HuH-7.5 (cell line): ENCODE measurements around the gene PRR15L.

Source experiments
- DNase-seq: peaks from one replicate; pipeline ENCODE4 v3.0.0; 2011; ENCODE audit warnings: low spot score

PRR15L gene

DNA sequence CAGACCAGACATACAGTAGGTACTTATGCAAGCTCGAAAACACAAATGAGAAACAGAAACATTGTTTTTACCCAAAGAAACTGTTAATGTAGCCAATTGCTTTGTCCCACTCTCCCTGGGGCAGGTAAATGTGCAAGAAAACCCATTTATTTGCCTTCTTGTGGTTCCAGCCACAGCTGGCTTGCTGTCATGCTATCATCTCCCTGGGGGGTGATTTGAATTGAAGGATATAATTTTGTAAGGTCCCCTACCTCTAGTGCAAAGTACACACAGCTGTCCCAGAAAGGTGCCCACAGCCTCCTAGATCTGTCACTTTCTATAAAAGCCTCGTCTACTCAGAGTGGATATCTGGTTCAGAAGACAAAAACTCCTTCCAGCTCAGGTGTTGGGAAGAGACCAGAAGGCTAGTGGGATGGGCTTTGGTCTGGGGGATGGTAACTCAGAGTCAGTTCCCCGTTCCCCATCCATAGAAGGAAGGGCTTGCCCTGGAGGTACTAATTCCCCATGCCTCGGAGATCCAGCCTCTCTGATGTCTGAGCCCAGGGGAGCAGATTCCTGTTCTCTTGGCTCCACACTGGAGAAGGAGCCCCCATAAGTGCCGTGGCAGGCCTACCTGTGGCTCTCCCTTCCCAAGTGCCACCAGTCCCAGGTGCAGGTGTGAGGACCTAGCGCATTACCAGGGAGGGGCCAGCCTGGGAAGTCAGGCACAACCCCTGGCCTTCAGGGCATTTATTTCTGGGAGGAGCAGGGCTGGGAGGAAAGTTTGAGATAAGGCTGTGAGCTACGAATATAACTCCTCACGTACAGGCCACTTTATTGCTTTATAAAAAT, 2.4 kb upstream of the PRR15L start:
- no peak for DNase-seq

DNA sequence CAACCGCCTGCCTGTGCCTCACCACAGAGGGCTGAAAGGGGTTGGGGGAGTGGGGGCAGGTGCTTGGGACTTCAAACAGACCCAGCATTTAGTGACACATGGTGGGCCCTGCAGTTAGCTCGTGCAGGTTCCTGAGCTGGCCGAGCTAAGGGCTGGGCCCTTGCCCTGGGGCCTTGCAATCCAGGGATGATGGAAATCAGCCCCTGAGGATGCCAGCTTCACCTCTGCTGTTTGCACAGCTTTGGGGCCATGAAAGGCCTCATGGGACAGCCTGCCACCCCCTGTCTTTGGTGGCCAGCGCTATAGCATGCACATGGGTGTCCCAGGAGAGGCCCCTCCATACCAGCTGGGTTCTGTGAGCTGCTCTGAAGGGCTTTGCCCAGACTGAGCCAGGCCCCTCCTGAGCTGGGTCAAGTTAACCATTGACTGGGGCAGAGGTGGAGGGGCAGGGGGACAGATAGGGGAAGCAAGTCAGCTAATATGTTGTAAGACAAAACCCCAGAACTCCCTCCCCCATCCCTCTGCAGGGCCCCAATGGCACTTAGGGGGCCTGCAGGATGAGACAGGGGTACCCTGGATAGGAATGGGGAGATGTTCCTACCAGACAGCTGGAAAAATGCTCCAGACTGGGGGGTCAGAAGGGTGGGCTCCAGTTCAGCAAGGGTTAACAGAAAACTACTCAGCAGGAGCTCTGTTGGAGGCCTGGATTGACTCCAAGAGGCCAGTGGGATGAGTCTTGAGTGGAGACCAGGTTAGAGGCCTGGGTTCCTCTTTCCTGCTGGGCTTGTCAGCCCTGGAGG, 692 bp downstream of the PRR15L start:
- DNase-seq, result no peak

DNA sequence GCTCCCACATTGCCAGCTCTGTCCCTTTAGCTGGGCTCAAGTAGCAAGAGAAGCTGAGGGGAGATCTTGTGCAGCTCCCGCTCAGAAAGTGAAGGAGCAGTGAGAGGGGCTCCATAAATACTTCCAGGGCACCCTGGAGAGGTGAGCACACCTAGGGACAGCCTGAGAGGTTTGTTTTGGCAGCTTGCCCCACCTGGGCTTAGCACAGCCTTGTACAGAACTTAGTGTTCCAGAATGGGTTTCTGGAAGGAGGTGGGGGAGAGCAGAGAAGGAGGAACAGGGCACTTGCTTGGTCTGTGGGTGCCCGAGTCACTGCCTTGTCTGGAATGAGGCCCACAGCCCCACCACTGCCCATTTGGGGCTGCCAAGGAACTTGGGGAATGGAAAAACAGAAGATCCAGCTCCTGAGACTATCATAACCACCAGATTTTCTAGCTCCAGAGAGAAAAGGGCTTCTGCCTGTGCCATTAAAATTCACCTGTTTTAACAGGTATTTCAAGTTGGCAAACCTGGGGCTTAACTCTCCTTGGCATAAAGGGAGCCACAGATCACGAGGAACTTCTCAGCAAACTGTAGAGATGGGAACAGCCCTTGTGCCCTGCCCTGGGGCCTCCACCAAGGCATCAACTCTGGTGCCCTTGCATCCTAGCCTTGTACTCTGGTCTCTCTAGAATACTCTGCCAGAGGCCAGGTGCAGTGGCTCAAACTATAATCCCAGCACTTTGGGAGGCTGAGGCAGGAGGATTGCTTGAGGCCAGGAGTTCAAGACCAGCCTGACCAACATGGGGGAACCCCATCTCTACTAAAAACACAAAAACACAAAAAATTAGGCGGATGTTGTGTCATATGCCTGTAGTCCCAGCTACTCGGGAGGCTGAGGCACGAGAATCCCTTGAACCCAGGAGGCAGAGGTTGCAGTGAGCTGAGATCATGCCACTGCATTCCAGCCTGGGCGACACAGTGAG, 1.9 kb downstream of the PRR15L start:
- no peak for DNase-seq

DNA sequence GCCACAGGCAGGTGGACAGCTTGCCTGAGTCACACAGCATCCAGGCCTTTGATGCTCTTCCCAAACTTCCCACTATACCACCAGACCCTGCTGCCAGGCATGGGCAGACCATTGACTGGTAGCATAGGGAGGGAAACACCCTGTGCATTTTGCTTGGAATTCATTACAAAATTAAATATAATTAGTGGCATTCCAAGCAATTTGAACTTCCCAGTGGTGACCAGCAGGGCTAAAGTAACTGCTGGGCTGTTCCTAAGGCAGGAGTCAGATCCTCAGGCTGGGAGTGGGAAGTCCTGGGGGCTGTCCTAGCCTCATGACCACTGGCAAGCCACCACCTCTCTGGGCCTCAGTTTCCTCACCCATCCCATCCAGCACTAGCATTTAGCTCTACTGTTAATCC, 3.8 kb downstream of the PRR15L start:
- DNase-seq, result no peak

DNA sequence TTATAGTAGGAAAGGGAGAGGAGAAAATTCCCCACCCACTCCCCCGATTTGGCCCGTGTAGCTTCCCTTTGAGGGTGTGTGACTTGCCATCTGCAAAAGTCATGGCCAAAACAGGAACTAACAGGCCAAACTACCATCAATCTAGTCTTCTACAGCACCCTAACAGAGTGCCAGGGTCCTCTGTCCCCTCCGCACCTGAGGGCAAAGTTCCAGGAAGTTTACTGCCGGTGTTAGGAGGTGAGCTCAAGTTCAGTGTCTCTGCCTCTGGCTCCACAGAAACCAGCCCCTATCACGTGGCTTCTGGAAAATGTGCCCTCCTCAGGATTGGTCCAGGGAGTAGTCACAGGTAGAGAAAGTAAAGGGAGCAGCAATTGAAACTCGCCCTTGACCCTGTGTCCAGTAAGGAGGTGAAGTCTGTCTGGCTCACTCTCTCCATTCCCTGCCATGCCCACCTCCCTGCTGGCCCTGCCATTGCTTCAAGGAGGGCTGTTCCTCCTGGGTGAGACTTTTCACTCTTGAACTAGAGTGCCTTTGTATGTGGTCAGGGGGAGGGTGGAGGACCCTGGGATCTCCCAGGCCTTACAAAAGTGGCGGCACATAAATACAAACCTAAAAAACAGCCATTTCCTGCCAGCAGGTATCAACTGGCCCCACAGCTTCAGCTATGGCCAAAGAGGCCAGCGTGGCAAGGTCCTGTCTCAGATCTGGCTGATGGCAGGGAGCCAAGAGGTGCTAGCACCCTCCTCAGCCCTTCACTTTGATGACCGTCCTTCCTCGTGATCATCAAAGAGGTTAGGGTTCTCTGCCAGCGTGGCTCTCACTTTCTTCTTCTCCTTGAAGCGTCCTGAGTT, 5.3 kb downstream of the PRR15L start:
- DNase-seq, result no peak

DNA sequence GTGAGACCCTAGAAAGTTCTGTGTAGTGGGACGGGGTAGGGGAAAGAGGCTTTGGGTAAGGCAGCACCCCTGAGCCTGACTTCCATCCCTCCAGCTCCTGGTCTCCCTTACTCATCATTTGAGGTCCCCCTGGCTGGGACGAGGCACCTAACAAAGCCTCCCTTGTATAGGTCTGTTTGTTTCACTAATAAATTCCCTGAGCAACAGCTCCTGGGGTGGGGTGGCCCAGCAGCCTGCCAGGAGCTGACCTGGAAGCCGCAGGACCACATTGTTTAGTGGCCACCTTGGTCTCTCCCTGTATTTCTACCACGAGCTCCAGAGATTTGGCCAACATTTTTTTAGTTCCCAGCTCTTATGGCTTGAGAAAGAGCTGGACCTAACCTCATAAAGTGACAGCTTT, 7.2 kb downstream of the PRR15L start:
- no peak for DNase-seq

DNA sequence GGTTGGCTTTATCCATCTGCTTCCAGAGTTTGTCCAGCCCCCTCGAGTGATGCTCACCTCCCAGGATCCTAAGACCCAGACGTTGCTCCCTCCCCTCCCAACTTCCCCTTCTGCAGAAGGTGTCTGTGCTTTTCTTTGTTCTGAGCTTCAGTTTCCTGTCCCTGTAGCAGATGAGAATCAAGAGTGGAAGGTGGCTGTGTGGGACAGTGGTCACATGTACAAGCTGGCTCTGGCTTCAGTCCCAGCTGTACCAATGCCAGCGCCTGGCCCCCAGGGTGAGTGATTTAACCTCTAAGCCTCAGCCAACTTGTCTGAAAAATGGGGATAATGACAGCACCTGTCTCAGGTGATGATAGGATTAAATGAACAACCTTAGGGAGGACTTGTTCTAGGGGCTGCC, 7.7 kb downstream of the PRR15L start:
- DNase-seq, result no peak

DNA sequence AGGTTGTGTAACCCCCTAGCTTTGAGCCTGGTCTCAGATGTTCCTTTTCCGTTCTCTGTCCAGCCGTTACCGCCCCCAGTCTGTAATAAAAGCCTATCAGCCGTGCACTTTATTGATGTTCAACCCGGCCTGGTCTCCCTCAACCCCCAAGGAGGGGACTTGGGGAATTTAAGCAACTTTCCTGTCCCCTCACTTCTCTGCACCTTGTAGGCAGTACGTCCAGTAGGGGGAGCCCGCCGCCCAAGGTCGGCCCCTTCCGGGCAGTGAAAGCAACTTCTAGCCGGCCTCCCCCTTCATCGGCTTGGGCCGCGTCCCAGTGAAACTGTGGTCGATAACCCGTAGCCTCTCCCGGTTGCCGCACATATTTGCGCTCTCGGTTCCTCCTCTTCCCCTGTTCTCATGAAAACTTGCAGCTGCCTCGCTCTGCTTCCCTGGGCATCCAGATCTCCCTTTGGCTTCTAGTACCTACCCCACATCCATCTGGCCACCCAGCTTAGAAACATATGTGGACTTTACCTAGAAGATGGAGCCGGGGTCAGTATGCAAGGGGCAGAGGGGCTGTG, 8.4 kb downstream of the PRR15L start:
- DNase-seq, result peak; percentile 71

DNA sequence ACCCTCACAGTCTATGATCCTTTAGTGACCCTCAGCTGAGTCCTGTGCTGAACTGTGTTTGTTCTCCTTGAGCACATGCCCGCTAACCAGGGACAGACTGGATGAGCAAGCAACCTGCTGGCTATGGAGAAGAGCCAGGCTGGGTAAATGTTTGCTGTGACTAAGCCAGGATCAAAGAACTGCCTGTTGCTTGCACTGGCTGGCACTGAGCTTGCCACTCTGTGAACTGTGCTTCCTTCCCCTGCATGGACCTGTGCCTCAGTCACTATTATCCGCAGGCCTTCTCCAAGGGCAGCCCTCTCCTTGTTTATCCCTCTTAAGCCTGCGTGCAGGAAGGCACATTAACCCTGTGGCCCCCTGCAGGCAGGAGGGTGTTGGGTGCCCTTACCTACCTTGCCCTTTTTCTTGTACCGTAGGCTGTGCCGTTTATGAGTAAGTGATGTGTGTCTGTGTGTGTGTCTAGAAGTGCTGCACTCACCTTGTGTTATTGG, 8.9 kb downstream of the PRR15L start:
- no peak for DNase-seq

DNA sequence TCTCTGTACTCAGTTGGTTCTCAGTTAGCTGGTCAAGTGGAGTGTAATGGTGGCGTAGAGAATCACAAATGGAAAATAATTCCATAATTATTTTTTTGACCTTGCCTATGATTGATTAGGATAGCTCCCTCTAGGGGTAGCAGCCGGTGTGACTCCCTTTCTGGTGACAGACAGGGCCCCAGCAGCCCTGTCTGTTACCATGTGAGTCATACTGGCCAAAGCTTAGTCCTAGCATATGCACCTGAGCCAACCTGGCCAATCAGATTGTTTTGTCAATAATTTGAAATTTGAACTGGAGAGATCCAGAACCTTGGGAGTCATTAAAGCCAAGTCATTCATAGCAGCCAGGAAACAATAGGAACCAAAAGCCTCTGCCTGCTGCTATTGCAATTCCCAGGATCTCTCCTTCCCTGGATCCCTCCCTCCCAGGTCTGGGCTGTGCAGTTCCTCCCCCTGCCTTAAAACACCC, 10.7 kb downstream of the PRR15L start:
- DNase-seq, result peak; percentile 80

DNA sequence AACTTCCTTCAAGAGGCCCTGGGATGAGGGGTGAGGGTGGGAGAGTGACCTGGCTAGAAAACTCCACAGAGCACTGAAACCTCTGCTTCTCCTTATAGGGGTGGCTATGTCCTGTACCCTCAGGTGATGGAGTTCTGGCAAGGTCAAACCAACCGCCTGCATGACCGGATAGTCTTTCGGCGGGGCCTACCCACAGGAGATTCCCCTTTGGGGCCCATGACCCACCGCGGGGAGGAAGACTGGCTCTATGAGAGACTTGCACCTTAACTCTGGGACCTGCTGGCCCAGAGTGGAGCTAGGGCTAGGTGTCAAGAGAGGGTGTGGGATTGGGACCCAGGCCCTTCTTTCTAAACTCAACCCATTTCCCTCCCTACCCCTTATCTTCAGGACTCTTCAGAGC, 11.2 kb downstream of the PRR15L start:
- no peak for DNase-seq

DNA sequence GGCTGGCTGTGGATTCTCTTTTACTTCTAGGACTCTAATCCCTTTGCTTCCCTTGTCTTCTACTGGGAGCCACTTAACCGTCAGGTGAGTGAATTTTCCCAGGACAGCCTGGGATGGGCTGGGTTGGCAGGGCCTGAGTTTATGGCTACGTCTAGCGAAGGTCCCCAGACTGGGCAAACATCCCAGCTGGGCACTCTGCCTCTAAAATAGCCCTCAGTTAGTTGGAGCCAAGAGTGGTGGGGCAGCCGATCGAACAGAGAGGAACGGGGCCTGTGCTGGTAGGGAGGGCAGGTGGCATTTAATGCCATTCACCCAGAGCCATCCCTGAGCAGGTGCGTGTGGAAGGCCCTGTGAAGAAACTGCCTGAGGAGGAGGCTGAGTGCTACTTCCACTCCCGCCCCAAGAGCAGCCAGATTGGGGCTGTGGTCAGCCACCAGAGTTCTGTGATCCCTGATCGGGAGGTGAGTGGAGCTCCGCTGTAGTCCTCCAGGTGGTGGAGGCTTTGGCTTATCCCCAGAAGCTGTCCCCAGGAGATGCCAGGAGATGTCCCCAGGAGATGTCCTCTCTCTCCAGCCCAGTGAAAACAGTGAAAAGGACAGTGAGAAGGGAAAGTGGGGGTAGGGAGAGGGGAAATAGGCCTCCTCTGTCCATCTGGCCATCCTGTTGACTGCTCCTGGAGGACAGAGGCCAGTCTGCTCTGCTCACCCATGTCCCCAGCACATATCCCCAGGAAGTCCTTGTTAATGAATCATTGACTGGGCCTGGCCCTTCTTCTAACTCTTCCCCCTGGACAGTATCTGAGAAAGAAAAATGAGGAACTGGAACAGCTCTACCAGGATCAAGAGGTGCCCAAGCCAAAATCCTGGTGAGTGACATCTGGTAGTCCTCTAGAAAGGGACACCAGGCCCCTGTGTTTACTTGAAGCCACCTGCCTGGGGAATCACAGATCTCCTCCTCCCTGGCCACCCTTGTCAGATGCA, 11.9 kb downstream of the PRR15L start:
- no peak for DNase-seq

DNA sequence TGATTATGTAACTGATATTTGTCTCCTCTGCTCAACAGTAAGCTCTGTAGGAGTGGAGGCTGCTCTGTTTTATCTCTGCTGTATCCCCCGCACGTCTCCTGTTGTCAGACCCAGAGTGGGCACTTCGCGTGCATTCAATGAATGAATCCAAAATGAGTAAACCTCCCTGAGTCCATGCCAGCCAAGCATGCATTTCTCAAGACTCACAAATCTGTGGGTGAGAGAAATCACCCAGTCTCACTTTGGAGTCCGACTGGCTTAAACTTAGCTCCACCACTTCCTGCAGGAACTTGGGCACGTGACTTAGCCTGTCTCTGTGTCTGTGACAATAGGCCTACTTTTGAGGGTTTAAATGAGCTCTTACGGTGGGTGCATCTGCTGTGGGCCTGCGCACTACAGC, 12.6 kb downstream of the PRR15L start:
- DNase-seq, result no peak

DNA sequence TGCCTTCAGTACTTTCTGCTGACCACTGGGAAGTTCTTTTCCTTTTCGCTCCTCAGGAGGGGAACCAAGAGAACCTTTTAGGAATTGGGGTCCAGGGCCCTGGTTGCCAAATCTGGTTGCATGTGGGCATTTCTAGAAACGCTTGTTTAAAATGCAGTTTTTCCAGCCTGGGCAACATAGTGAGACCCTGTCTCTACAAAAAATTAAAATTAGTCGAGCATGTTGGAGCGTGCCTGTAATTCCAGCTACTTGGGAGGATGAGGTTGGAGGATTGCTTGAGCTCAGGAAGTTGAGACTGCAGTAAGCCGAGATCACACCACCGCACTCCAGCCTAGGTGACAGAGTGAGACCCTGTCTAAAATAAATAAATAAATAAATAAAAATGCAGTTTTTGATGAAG, 15.1 kb downstream of the PRR15L start:
- DNase-seq, result no peak

DNA sequence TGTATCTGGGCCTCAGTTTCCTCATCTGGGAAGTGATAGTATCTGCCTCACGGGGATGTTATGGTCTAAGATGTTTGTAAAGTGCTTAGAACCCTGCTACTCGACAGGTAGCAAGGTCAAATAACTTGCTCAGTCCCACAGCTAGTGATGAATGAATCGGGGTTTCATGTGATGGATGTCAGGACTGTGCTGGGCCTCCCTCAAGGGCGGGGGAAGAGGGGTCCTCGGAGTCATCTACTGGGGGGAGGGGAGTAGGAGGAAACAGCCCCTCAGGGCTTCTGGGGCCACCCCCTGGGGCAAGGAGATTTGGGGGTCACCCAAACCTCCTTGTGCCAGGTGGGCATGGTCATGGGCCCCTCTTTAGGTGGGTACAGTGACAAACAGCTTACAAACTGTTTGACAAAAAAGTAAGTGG, 15.6 kb downstream of the PRR15L start:
- no peak for DNase-seq

DNA sequence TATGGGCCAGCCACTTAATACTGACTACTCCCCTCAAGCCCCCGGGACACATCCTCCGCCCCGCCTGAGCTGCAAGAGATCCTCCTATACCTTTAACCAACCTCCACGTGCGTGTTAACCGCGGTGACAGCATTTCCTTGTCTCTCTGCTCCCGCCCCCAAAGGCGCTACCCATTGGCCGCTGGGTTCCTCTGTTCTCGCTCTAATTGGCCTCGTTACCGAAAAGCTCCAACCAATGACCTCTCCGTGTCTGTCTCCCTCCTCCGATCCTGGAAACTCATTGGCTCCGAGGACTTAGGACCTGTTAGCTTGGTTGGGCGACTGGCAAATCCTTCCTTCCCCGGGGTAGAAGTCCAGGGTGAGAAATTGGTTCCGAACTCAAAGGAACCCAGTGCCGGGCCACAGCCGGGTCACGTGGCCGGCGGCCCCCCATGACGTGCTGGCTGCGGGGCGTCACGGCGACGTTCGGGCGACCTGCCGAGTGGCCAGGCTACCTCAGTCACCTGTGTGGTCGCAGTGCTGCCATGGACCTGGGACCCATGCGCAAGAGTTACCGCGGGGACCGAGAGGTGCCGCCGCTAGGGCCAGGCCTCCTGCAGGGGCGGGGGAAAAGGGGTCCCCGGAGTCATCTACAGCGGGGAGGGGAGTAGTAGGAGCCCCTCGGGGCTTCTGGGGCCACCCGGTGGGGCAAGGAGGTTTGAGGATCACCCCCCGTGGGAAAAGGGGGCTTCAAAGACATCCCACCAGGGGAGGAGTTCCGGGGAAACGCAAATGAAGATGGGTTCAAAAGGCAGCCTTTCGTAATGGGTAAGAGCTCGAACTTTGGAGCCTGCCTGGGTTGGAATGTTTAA, 16.2 kb downstream of the PRR15L start, which contains the start of gene PNPO:
PNPO (plus strand) TSS at position 326 of the 850 bp plus-strand sequence; CDS start at position 431, 105 bp downstream.
- peak; percentile 96 for DNase-seq

DNA sequence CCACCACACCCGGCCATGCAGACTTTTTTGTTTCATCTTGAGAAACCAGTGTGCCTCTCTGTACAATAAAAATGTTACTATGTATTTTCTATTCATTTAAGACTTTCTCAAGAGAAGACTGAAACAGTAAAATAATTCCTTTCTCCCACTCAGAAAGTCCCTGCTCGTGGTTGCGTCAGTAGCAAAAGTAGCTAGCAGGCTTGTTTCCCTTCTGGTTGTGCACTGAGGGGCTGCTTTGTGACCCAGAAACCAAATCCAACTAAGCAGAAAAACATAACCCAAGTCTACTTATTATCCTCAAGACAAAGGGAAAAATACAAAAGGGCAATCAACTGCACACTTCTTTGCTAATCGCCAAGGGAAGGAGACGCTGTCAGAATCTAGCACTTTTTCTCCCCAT, 19.7 kb downstream of the PRR15L start:
- DNase-seq, result no peak

DNA sequence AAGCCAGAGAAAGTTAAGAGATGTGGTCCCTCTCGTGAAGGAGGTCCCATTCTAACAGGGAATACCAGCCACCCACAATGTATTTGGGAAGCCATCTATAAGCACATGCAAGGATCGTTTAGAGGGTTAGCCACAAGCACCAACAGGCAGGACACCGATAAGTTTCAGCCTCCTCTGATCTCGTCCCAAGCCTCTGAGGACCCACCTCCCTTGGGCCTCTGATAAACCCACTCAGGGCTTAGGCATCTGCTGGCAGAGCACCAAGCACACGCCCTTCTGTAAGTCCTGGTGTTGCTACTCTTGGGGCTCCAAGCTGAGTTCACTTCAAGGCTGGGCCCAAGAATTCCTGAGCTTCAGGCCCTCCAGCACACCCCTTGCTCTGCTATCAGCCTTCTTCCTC, 21.7 kb downstream of the PRR15L start:
- DNase-seq, result no peak
